ENCODE results near the gene ADAM15.

The ADAM15 gene

GRCh38 chr1:155079487-155080311 lies 28.6 kb downstream of the ADAM15 start:
- no peak for TF ChIP-seq CTCF (IDR thresholded peaks at IDR 0.05)
- peak; percentile 63 for DNase-seq
- peaks cover 18% of the 10 kb centered on the region for H3K27me3 Mint-ChIP-seq (ENCODE audit: low read depth, poor library complexity)
- no peaks in the 10 kb centered on the region for H3K36me3 Mint-ChIP-seq (ENCODE audit: low read depth)
- no peak overlapping the region for H3K27ac Mint-ChIP-seq
- peaks cover 70% of the 10 kb centered on the region for H3K4me1 Mint-ChIP-seq
- H3K9me3 Mint-ChIP-seq, result no peaks in the 10 kb centered on the region
- H3K4me3 Mint-ChIP-seq, result peak overlapping the region; percentile 95

- no peak for TF ChIP-seq CTCF (IDR thresholded peaks at IDR 0.05)
- DNase-seq, result peak; percentile 95
- H3K9me3 Mint-ChIP-seq, result no peaks in the 10 kb centered on the region
- peaks cover 14% of the 10 kb centered on the region for H3K27me3 Mint-ChIP-seq (ENCODE audit: low read depth, poor library complexity)
- peak overlapping the region; percentile 95 for H3K4me3 Mint-ChIP-seq
- H3K4me1 Mint-ChIP-seq, result peaks cover 70% of the 10 kb centered on the region
- no peaks in the 10 kb centered on the region for H3K36me3 Mint-ChIP-seq (ENCODE audit: low read depth)
- no peak overlapping the region for H3K27ac Mint-ChIP-seq
These were observed 29.5 kb downstream of the ADAM15 start for GRCh38 chr1:155080312-155081228.

GRCh38 chr1:155081472-155082300 lies 30.6 kb downstream of the ADAM15 start:
- DNase-seq, result peak; percentile 60
- peaks cover 62% of the 10 kb centered on the region for H3K4me1 Mint-ChIP-seq
- H3K27ac Mint-ChIP-seq, result no peak overlapping the region

GRCh38 chr1:155082301-155083051 lies 31.4 kb downstream of the ADAM15 start:
- TF ChIP-seq CTCF (IDR thresholded peaks at IDR 0.05), result no peak
- Mint-ChIP-seq H3K27me3 (ENCODE audit: low read depth, poor library complexity) (peaks cover 13% of the 10 kb centered on the region), H3K4me3 (peak overlapping the region; percentile 74), H3K36me3 (ENCODE audit: low read depth) (peaks cover 4% of the 10 kb centered on the region), H3K4me1 (peaks cover 59% of the 10 kb centered on the region), H3K9me3 (no peaks in the 10 kb centered on the region), H3K27ac (peak overlapping the region; percentile 45)
- peak; percentile 48 for DNase-seq

More at GRCh38 chr1:155081472-155082300, 30.6 kb downstream of the ADAM15 start:
- Mint-ChIP-seq H3K9me3 (no peaks in the 10 kb centered on the region), H3K27me3 (ENCODE audit: low read depth, poor library complexity) (peaks cover 14% of the 10 kb centered on the region), H3K36me3 (ENCODE audit: low read depth) (no peaks in the 10 kb centered on the region), H3K4me3 (peak overlapping the region; percentile 82)
- no peak for TF ChIP-seq CTCF (IDR thresholded peaks at IDR 0.05)

GRCh38 chr1:155083052-155083541 lies 32.0 kb downstream of the ADAM15 start:
- no peak for TF ChIP-seq CTCF (IDR thresholded peaks at IDR 0.05)
- Mint-ChIP-seq H3K27ac (no peak overlapping the region), H3K9me3 (no peaks in the 10 kb centered on the region), H3K4me1 (peaks cover 58% of the 10 kb centered on the region), H3K27me3 (ENCODE audit: low read depth, poor library complexity) (peaks cover 11% of the 10 kb centered on the region), H3K4me3 (peak overlapping the region; percentile 58), H3K36me3 (ENCODE audit: low read depth) (peaks cover 9% of the 10 kb centered on the region)
- DNase-seq, result no peak
